ENCODE results near the gene QPCTL. TPM values are rescaled to one million over a fixed set of nuclear protein-coding genes. Genes with fewer than 3 reads are reported as not detected.

Gene QPCTL
- 21.6 and 47.1 TPM in 2 replicates for total RNA-seq (2011; cell fraction: chromatin; rRNA removed; ENCODE audit: low replicate concordance)
- total RNA-seq (2011; cell fraction: nucleolus; rRNA removed) = 66.6 and 72.4 TPM in 2 replicates
- total RNA-seq (2011; cell fraction: nucleoplasm; rRNA removed) = 43.8 and 47.6 TPM in 2 replicates
- total RNA-seq (2014; rRNA removed) (22.3 and 25.1 TPM in 2 replicates), total RNA-seq (2014; rRNA removed; fragmentation: Illumina TruSeq; extraction: Trizol) (7.2 and 9.2 TPM in 2 replicates), total RNA-seq (2015; rRNA removed; fragmentation: Illumina TruSeq; extraction: Trizol) (7.4 and 7.5 TPM in 2 replicates), total RNA-seq (2021) (29.4 and 31.3 TPM in 2 replicates), polyA plus RNA-seq (2011; rRNA removed) (12.7 and 24.3 TPM in 2 replicates), polyA plus RNA-seq (2014; fragmentation: Illumina TruSeq; extraction: Trizol) (14.2 and 17.9 TPM in 2 replicates), polyA plus RNA-seq (2014; fragmentation: Nextera tagmentation; extraction: Ambion mirVana) (1 to 10 TPM in 1 of 2 experiments, under 1 TPM in 1; 0.99 to 1.6 TPM), polyA plus RNA-seq (2014; rRNA removed) (21.1 and 25.9 TPM in 2 replicates), polyA minus RNA-seq (2011; rRNA and poly(A)+ RNA removed) (8.8 and 10.7 TPM in 2 replicates), Bru-seq, nascent RNA (percentile 74 among the genes with signal in this experiment), BruChase-seq, experiment 1, labeled RNA remaining after a 2-hour chase (percentile 62 among the genes with signal in this experiment), BruChase-seq, experiment 2, labeled RNA remaining after a 6-hour chase (percentile 61 among the genes with signal in this experiment)
- 28.9 and 37.9 TPM in 2 replicates for polyA plus RNA-seq (2011; cell fraction: cytosol; rRNA removed)
- 66.3 and 85.9 TPM in 2 replicates for polyA plus RNA-seq (2011; cell fraction: nucleus; rRNA removed)
- 19.5 and 24.1 TPM in 2 replicates for polyA plus RNA-seq (2012)
- 13.4 and 16.7 TPM in 2 replicates for polyA minus RNA-seq (2011; cell fraction: cytosol; rRNA and poly(A)+ RNA removed)
- 11.1 and 12.7 TPM in 2 replicates for polyA minus RNA-seq (2011; cell fraction: nucleus; rRNA and poly(A)+ RNA removed)
- long read RNA-seq, experiment 1, partial matches to known transcripts = 11 of 22 reads
- long read RNA-seq, experiment 1, other reads (novel, unspliced or antisense) = 8 of 22 reads
- long read RNA-seq, experiment 2, partial matches to known transcripts = 16 of 19 reads
- long read RNA-seq, experiment 2, other reads (novel, unspliced or antisense) = 1 of 19 reads
- long read RNA-seq, experiment 3, partial matches to known transcripts = 0 of 1 reads
- long read RNA-seq, experiment 3, other reads (novel, unspliced or antisense) = 1 of 1 reads

GRCh38 chr19:45692187-45693105 lies at the start of gene QPCTL:
TSS of gene QPCTL (plus strand) at chr19:45692666. CDS start at chr19:45692704, 38 bp downstream.
- no peaks in the 10 kb centered on the region for H3K9me3 ChIP-seq (replicated peaks; ENCODE audit: control insufficient read depth, insufficient read depth, low read depth, low read length)
- BruUV-seq (replicated peaks) = TSS peak; percentile 69
- ChIA-PET CTCF (ENCODE audit: low intra/inter-chr PET ratio) (interaction anchor here (0.5 kb wide), 1 partner anchor 25 kb away, joined by 3 read pairs; no protein-coding TSS in a partner anchor), POLR2A (interaction anchor here (0.5 to 3.2 kb wide), 18 partner anchors 9 to 631 kb away, joined by 3 to 30 read pairs (median 6); partner anchors contain the start of genes FBXO46 and SIX5)
- FAIRE-seq = peak; percentile 99
- under 1% methylated on average over 59 of the region's 70 CpGs for WGBS (ENCODE audit: insufficient coverage, low coverage, missing lambda C conversion rate)
- peak within 1 kb of the TSS; percentile 84 to 94 for H3K9ac ChIP-seq (ENCODE audit: insufficient read depth in 1 of 2, low read depth in 2 of 2, low read length in 2 of 2)
- H3K27ac ChIP-seq (ENCODE audit: extremely low read depth, low read depth, low read length) = peak within 1 kb of the TSS; percentile 91
- H3K79me2 ChIP-seq (ENCODE audit: control insufficient read depth, insufficient read depth, low read length) = peaks cover 45% of the 10 kb centered on the region
- H3K4me1 ChIP-seq (replicated peaks in 1 of 2; ENCODE audit: control insufficient read depth in 2 of 2, insufficient read depth in 2 of 2, low read length in 2 of 2) = peaks cover 10 to 20% of the 10 kb centered on the region in 2 experiments; a peak in 4 of 5 replicates
- ATAC-seq = peak; percentile 95
- peak within 1 kb of the TSS; percentile 78 for H3K4me3 ChIP-seq
- DNase-seq (ENCODE audit: extremely low read depth in 1 of 4, low spot score in 3 of 4) = peak; percentile 85 to 99 (median 92)
- peak within 1 kb of the TSS; percentile 95 for H2AFZ ChIP-seq (ENCODE audit: low read depth, low read length)
- intact Hi-C loops (cut with micrococcal nuclease) (no loop called here), in situ Hi-C loops (cut with MboI) (no loop called here)
- no peaks in the 10 kb centered on the region for H3K27me3 ChIP-seq (ENCODE audit: control insufficient read depth in 2 of 2, insufficient read depth in 2 of 2, low read length in 2 of 2)
- H4K20me1 ChIP-seq (replicated peaks; ENCODE audit: control insufficient read depth, insufficient read depth, low read length) = 0 out of 2 replicates have a peak, but pooled peaks cover 4% of the 10 kb centered on the region
- peak within 1 kb of the TSS; percentile 97 for H3K4me2 ChIP-seq (ENCODE audit: insufficient read depth, low read length)
- H3K36me3 ChIP-seq (ENCODE audit: control insufficient read depth, insufficient read depth, low read length) = peaks cover 58% of the 10 kb centered on the region
- H3K9me1 ChIP-seq (ENCODE audit: control insufficient read depth, insufficient read depth, low read length) = no peaks in the 10 kb centered on the region
- TF ChIP-seq NFYB (IDR thresholded peaks at IDR 0.05; ENCODE audit: extremely low read depth, insufficient read length) (peak; percentile 78), ELF4 (CRISPR knock-in tag; IDR thresholded peaks at IDR 0.05) (peak; percentile 66; the same call in 1 of the 2 replicates), SPI1 (IDR thresholded peaks at IDR 0.05; ENCODE audit: borderline replicate concordance, low read depth, low read length) (peak; percentile 79; the same call in 1 of the 2 replicates), ZNF232 (CRISPR knock-in tag; IDR thresholded peaks at IDR 0.05) (0 out of 2 replicates have a peak, but pooled peaks have one; percentile 58), ESRRA (IDR thresholded peaks at IDR 0.05; ENCODE audit: borderline replicate concordance, low read depth) (no peak), MCM5 (IDR thresholded peaks at IDR 0.05; ENCODE audit: low read depth) (no peak), KDM5B (IDR thresholded peaks at IDR 0.05; ENCODE audit: insufficient replicate concordance, low read depth, low read length) (peak; percentile 52), NRF1 (conservative IDR thresholded peaks at IDR 0.05 in 1 of 2, IDR thresholded peaks at IDR 0.05 in 1 of 2) (peak; percentile 88 to 90), SRSF7 (optimal IDR thresholded peaks at IDR 0.05; ENCODE audit: low read depth, low read length) (no peak), RHOXF2B (CRISPR knock-in tag; conservative IDR thresholded peaks at IDR 0.05) (no peak), UBTF (IDR thresholded peaks at IDR 0.05; ENCODE audit: borderline replicate concordance in 1 of 2, low read depth in 2 of 2, low read length in 2 of 2) (0 out of 4 replicates have a peak, but pooled peaks of 1 of the 2 experiments have one; percentile 41)

Measured in K562 (cell line).